SJSA1 (cell line): ENCODE results near the gene CNN2. TPM values are rescaled to one million over a fixed set of nuclear protein-coding genes. Genes with fewer than 3 reads are reported as not detected.

ENCODE experiments used
- DNase-seq, 2 experiments: peaks; one replicate each; pipeline ENCODE4 v3.0.0-alpha.2; 2015 to 2020; ENCODE audit warnings: low spot score in 2 of 2, low read depth in 1 of 2
- H3K27ac ChIP-seq: fragments of 250-450 bp; sonication (Bioruptor Pico); 2 replicates; pipeline ENCODE4 v1.5.1; 2020; ENCODE audit warnings: mild to moderate bottlenecking, moderate library complexity
- H3K27me3 ChIP-seq: fragments of 250-450 bp; sonication (Bioruptor Pico); replicated peaks from 2 replicates; pipeline ENCODE4 v1.5.1; 2020; ENCODE audit warnings: mild to moderate bottlenecking, moderate library complexity
- H3K36me3 ChIP-seq: fragments of 250-450 bp; sonication (Bioruptor Pico); 2 replicates; pipeline ENCODE4 v1.5.1; 2020; ENCODE audit warnings: mild to moderate bottlenecking
- H3K4me1 ChIP-seq: fragments of 250-450 bp; sonication (Bioruptor Pico); replicated peaks from 2 replicates; pipeline ENCODE4 v1.6.1; 2021; ENCODE audit warnings: mild to moderate bottlenecking
- H3K4me3 ChIP-seq: fragments of 250-450 bp; sonication (Bioruptor Pico); 2 replicates; pipeline ENCODE4 v1.5.1; 2020; ENCODE audit warnings: mild to moderate bottlenecking
- H3K9me3 ChIP-seq: fragments of 250-450 bp; sonication (Bioruptor Pico); replicated peaks from 2 replicates; pipeline ENCODE4 v1.5.1; 2020; ENCODE audit warnings: mild to moderate bottlenecking
- total RNA-seq: library from RNA; depleted of rRNA; stranded (reverse); fragments of >200 nt; shearing (Covaris generic); gene quantifications from 2 replicates; pipeline ENCODE4 v1.2.3, GENCODE V29; 2014

The CNN2 gene
- total RNA-seq, 1 experiment from 2014 or later: 441 TPM

DNA sequence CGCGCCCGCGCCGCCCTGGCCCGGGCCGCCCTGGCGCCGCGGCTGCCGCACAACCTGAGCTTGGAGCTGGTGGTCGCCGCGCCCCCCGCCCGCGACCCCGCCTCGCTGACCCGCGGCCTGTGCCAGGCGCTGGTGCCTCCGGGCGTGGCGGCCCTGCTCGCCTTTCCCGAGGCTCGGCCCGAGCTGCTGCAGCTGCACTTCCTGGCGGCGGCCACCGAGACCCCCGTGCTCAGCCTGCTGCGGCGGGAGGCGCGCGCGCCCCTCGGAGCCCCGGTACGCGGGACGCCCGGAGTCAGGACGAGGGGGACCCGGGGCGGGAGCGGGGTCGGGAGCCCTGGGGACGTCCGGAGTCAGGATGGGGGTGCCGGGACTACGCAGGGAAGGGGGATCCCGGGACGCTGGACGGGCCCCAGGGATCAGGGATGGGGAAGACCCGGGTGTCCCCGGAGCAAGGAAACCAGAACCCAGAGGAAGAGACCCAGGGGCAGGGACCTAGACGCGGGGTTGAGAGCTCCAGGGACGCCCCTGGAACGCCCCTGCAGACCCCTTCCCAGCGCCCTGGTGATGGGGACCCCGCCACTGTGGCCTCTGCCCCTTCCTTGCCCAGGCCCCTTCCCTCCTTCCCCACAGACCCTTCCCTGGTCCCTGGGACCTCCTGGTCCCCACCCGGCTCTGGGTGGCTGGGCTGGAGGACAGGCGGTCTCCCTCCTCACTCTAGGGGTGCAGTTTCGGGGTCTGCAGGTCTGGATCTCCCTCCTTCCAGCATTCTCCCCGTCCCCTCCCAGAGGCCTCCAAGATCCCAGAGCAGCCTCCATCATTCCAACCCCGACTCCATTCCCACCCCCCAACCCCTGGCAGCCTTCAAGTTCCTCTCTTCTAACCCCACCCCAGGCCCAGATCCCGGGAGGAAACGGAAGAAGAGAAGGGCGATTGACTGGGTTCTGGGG lies 25.5 kb upstream of the CNN2 start:
- no peak overlapping the region for H3K4me3 ChIP-seq
- no peaks in the 10 kb centered on the region; the same call in 1 of the 2 replicates for H3K36me3 ChIP-seq
- peaks cover 83% of the 10 kb centered on the region for H3K27me3 ChIP-seq
- H3K4me1 ChIP-seq: peaks cover 24% of the 10 kb centered on the region
- peaks cover 3% of the 10 kb centered on the region; the same call in 1 of the 2 replicates for H3K9me3 ChIP-seq
- no peak overlapping the region for H3K27ac ChIP-seq
- DNase-seq: no peak

DNA sequence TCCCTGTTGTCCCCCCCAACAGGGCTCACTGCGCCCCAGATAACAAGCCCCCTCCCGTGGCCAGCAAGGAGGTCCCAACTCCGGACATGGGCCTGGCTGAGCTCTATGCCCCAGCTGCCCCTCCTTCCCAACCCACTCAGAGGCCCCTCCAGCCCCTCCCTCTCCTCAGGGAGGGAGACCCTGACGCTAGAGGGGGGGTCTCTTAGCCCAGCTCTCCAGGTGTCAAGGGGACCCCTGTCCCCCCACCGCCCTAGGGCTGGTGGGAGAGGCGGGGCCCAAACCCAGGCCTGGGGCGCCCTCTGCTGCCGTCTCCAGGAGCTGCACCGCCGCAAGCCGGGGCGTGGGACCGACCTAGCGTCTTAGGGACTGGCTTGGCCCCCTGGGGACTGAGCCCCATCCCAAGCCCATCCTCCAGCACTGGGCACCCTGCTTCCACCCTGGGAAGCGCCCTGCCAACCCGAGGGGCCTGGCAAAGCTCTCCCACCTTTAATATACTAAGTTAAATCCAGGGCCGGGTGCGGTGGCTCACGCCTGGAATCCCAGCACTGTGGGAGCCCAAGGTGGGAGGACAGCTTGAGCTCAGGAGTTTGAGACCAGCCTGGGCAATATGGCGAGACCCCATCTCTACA lies 24.8 kb upstream of the CNN2 start:
- DNase-seq: peak in 1 of 2 experiments; percentile 57
- H3K9me3 ChIP-seq: peaks cover under 1% of the 10 kb centered on the region; the same call in 1 of the 2 replicates
- no peaks in the 10 kb centered on the region for H3K36me3 ChIP-seq
- no peak overlapping the region for H3K4me3 ChIP-seq
- H3K4me1 ChIP-seq: peaks cover 17% of the 10 kb centered on the region
- H3K27me3 ChIP-seq: peaks cover 75% of the 10 kb centered on the region
- no peak overlapping the region for H3K27ac ChIP-seq

DNA sequence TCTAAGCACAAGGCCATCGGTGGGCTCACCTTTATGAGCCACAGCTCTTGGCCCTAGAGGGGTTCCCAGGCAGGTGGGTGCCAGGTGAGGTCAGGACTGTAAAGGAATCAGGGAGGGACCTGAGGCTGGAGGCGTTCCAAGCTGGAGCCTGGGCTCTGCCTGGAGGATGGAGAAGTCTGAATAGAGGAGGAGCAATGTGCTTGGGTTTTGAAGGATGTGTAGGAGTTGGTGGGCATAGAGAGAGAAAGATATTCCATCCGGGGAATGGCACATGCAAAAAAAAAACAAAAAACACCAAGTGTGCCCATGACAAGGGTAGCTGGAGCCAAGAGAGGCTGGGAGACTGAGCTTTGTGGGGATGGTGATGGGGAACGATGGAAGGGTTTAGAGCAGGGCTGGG lies 23.8 kb upstream of the CNN2 start:
- Histone ChIP-seq H3K27ac (no peak overlapping the region), H3K27me3 (peaks cover 66% of the 10 kb centered on the region)

GRCh38 chr19:1003283-1003682 lies 23.1 kb upstream of the CNN2 start:
- H3K36me3 ChIP-seq: no peaks in the 10 kb centered on the region
- no peak overlapping the region for H3K27ac ChIP-seq
- no peaks in the 10 kb centered on the region for H3K9me3 ChIP-seq
- no peak for DNase-seq
- no peak overlapping the region for H3K4me3 ChIP-seq
- peaks cover 17% of the 10 kb centered on the region for H3K4me1 ChIP-seq
- peaks cover 59% of the 10 kb centered on the region for H3K27me3 ChIP-seq

More for the DNA sequence above, 23.8 kb upstream of the CNN2 start:
- no peaks in the 10 kb centered on the region for H3K36me3 ChIP-seq
- H3K9me3 ChIP-seq: no peaks in the 10 kb centered on the region
- no peak for DNase-seq
- peaks cover 17% of the 10 kb centered on the region for H3K4me1 ChIP-seq
- H3K4me3 ChIP-seq: no peak overlapping the region

- Histone ChIP-seq H3K4me1 (peaks cover 17% of the 10 kb centered on the region), H3K36me3 (peaks cover 10% of the 10 kb centered on the region; the same call in 1 of the 2 replicates), H3K9me3 (no peaks in the 10 kb centered on the region), H3K4me3 (no peak overlapping the region), H3K27ac (no peak overlapping the region), H3K27me3 (peaks cover 49% of the 10 kb centered on the region)
- DNase-seq: no peak
Measured at GRCh38 chr19:1004204-1004802, 22.1 kb upstream of the CNN2 start.

- H3K36me3 ChIP-seq: peaks cover 17% of the 10 kb centered on the region
- H3K4me3 ChIP-seq: no peak overlapping the region
- peaks cover 41% of the 10 kb centered on the region for H3K27me3 ChIP-seq
- H3K9me3 ChIP-seq: no peaks in the 10 kb centered on the region
- no peak overlapping the region for H3K27ac ChIP-seq
- H3K4me1 ChIP-seq: peaks cover 15% of the 10 kb centered on the region
- DNase-seq: no peak
Measured at GRCh38 chr19:1004803-1005664, 21.4 kb upstream of the CNN2 start.

GRCh38 chr19:1006711-1007398 lies 19.6 kb upstream of the CNN2 start:
- no peak for DNase-seq
- H3K4me1 ChIP-seq: peaks cover under 1% of the 10 kb centered on the region
- H3K27ac ChIP-seq: no peak overlapping the region
- peaks cover 25% of the 10 kb centered on the region for H3K27me3 ChIP-seq
- H3K9me3 ChIP-seq: no peaks in the 10 kb centered on the region
- H3K36me3 ChIP-seq: peaks cover 31% of the 10 kb centered on the region
- no peak overlapping the region for H3K4me3 ChIP-seq

DNA sequence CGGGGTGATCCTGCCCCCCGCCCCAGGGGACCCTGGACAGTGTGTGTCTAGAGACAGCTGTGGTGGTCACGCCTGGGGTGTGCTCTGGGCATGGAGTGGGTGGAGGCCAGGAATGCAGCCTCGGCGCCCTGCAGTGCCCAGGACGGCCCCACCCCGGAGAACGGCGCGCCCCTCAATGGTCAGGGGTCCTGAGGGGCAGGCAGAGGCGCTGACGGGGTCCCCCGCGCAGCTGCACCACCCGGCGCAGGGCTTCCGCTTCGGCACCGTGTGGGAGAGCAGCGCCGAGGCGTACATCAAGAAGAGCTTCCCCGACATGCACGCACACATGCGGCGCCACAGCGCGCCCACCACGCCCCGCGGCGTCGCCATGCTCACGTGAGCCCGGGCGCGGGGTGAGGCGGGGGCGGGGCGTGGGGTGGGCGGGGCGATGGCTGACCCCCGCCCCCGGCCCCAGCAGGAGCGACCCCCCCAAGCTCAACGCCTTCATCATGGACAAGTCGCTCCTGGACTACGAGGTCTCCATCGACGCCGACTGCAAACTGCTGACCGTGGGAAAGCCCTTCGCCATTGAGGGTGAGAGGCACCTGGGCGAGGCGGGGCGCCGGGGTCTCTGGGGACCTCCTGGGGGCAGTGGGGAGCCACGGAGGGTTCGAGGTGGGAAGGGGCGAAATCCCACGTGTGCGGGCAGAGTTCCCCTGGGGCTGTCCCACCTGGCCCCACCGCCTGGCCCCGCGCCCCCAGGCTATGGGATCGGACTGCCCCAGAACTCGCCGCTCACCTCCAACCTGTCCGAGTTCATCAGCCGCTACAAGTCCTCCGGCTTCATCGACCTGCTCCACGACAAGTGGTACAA lies 18.8 kb upstream of the CNN2 start:
- Histone ChIP-seq H3K9me3 (no peaks in the 10 kb centered on the region), H3K36me3 (peaks cover 39% of the 10 kb centered on the region), H3K4me1 (no peaks in the 10 kb centered on the region), H3K4me3 (no peak overlapping the region), H3K27ac (no peak overlapping the region), H3K27me3 (peaks cover 20% of the 10 kb centered on the region)
- no peak for DNase-seq

- no peaks in the 10 kb centered on the region for H3K9me3 ChIP-seq
- no peak for DNase-seq
- H3K36me3 ChIP-seq: peaks cover 46% of the 10 kb centered on the region
- H3K27me3 ChIP-seq: peaks cover 11% of the 10 kb centered on the region
- H3K4me3 ChIP-seq: no peak overlapping the region
- H3K27ac ChIP-seq: no peak overlapping the region
- no peaks in the 10 kb centered on the region for H3K4me1 ChIP-seq
Measured at GRCh38 chr19:1008268-1009040, 18.0 kb upstream of the CNN2 start.

DNA sequence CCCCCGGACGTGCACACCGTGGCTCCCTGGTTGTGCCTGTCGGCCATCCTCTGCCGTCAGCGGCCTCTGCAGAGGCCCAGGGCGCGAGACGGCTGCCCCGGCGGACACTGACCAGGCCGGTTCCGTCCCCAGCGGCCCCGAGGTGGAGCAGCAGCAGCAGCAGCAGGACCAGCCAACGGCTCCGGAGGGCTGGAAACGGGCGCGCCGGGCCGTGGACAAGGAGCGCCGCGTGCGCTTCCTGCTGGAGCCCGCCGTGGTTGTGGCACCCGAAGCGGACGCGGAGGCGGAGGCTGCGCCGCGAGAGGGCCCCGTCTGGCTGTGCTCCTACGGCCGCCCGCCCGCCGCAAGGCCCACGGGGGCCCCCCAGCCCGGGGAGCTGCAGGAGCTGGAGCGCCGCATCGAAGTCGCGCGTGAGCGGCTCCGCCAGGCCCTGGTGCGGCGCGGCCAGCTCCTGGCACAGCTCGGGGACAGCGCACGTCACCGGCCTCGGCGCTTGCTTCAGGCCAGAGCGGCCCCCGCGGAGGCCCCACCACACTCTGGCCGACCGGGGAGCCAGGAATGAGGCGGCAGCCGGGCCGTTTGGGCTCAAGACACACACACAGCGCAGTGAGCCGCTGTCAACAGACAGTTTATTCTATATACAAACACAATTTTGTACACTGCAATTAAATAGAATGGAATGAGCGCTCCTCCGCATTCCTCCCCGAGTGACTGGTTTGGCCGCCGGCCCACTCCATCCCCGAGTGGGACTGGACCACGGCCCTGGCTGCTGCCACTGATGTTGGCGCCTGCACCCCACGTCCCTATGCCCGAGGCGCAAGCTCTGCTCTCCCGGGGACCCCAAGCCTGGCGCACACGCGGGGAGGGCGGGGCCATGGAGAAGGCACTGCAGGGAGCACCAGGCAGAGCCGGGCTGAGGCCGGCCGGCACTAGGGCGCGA lies 17.1 kb upstream of the CNN2 start:
- H3K36me3 ChIP-seq: peaks cover 54% of the 10 kb centered on the region
- no peaks in the 10 kb centered on the region for H3K9me3 ChIP-seq
- H3K27ac ChIP-seq: no peak overlapping the region
- no peak overlapping the region for H3K4me3 ChIP-seq
- no peak for DNase-seq
- peaks cover 3% of the 10 kb centered on the region for H3K27me3 ChIP-seq
- no peaks in the 10 kb centered on the region for H3K4me1 ChIP-seq
